KMS-11 (cell line): Measurements from ENCODE around the gene IL20.

Experiments used
- H2AFZ ChIP-seq: fragments of 200-600 bp; sonication (generic); 2 replicates; pipeline ENCODE4 v1.6.1; 2016; ENCODE audit warnings: antibody characterized with exemption, mixed run types, low read depth
- H3K27ac ChIP-seq: fragments of 200-600 bp; sonication (generic); 2 replicates; pipeline ENCODE4 v1.6.1; 2016; ENCODE audit warnings: mild to moderate bottlenecking, mixed run types
- H3K27me3 ChIP-seq: fragments of 200-600 bp; sonication (generic); 2 replicates; pipeline ENCODE4 v1.6.1; 2017; ENCODE audit warnings: mild to moderate bottlenecking, low read depth, mixed run types, moderate library complexity; ENCODE audit not compliant: insufficient read depth
- H3K36me3 ChIP-seq: fragments of 200-600 bp; sonication (generic); 2 replicates; pipeline ENCODE4 v1.6.1; 2017; ENCODE audit warnings: mild to moderate bottlenecking, mixed run types; ENCODE audit not compliant: insufficient read depth
- H3K4me1 ChIP-seq: fragments of 200-600 bp; sonication (generic); 2 replicates; pipeline ENCODE4 v1.6.1; 2016; ENCODE audit warnings: mild to moderate bottlenecking, low read depth, mixed run types; ENCODE audit not compliant: poor library complexity, severe bottlenecking
- H3K4me2 ChIP-seq: fragments of 200-600 bp; sonication (generic); 2 replicates; pipeline ENCODE4 v1.7.0; 2016; ENCODE audit warnings: mild to moderate bottlenecking, mixed run types
- H3K4me3 ChIP-seq: fragments of 200-600 bp; sonication (generic); IDR thresholded peaks from 2 replicates; pipeline ENCODE4 v1.6.1; 2017; ENCODE audit warnings: low read depth, low read length, mixed read lengths; ENCODE audit not compliant: insufficient read depth
- H3K79me2 ChIP-seq: fragments of 200-600 bp; sonication (generic); 2 replicates; pipeline ENCODE4 v1.6.1; 2016; ENCODE audit warnings: low read depth, mixed run types; ENCODE audit not compliant: insufficient read depth
- H3K9ac ChIP-seq: fragments of 200-600 bp; sonication (generic); 2 replicates; pipeline ENCODE4 v1.6.1; 2016; ENCODE audit warnings: mild to moderate bottlenecking, mixed run types
- H4K20me1 ChIP-seq: fragments of 200-600 bp; sonication (generic); 2 replicates; pipeline ENCODE4 v1.6.1; 2016; ENCODE audit warnings: mild to moderate bottlenecking, mixed run types; ENCODE audit not compliant: insufficient read depth
- TF ChIP-seq, protein P1 (sequence below): fragments of 200-600 bp; sonication (generic); conservative IDR thresholded peaks from 2 replicates; pipeline ENCODE4 v1.6.1; 2017; ENCODE audit warnings: low read depth, mild to moderate bottlenecking, antibody characterized with exemption, low read length, moderate library complexity, mixed read lengths

Gene IL20

GRCh38 chr1:206895325-206895724 lies 29.9 kb downstream of the IL20 start:
- no peaks in the 10 kb centered on the region for H3K4me1 ChIP-seq
- H3K9ac ChIP-seq = no peak overlapping the region
- no peaks in the 10 kb centered on the region; the same call in 1 of the 2 replicates for H3K27me3 ChIP-seq
- TF ChIP-seq, protein P1, sequence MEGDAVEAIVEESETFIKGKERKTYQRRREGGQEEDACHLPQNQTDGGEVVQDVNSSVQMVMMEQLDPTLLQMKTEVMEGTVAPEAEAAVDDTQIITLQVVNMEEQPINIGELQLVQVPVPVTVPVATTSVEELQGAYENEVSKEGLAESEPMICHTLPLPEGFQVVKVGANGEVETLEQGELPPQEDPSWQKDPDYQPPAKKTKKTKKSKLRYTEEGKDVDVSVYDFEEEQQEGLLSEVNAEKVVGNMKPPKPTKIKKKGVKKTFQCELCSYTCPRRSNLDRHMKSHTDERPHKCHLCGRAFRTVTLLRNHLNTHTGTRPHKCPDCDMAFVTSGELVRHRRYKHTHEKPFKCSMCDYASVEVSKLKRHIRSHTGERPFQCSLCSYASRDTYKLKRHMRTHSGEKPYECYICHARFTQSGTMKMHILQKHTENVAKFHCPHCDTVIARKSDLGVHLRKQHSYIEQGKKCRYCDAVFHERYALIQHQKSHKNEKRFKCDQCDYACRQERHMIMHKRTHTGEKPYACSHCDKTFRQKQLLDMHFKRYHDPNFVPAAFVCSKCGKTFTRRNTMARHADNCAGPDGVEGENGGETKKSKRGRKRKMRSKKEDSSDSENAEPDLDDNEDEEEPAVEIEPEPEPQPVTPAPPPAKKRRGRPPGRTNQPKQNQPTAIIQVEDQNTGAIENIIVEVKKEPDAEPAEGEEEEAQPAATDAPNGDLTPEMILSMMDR = no peak
- H3K36me3 ChIP-seq = no peaks in the 10 kb centered on the region
- H3K4me3 ChIP-seq = no peak overlapping the region
- no peak overlapping the region for H3K4me2 ChIP-seq
- H3K27ac ChIP-seq = no peak overlapping the region
- no peak overlapping the region for H2AFZ ChIP-seq
- H4K20me1 ChIP-seq = no peaks in the 10 kb centered on the region
- no peaks in the 10 kb centered on the region for H3K79me2 ChIP-seq

DNA sequence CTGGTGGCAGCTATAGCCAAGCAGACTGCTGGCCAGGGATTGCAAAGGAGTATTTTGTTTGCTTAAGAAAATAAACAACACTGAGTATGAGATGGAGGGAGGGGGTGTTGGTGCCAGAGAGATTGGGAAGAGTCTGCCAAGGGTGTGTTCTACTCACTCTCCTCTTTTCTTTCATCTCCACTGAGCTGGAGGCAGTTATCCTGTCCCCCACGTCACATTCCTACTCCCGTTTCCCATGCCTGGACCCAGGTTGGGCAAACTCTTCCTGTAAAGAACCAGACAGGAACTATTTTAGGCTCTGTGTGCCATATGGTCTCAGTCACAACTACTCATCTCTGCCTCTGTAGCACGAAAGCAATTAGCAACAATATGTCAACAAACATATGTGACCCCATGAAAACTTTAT lies 30.4 kb downstream of the IL20 start:
- Histone ChIP-seq H4K20me1 (no peaks in the 10 kb centered on the region), H3K79me2 (no peaks in the 10 kb centered on the region), H3K27me3 (no peaks in the 10 kb centered on the region; the same call in 1 of the 2 replicates), H3K4me2 (no peak overlapping the region), H3K9ac (no peak overlapping the region), H3K4me1 (no peaks in the 10 kb centered on the region), H3K27ac (no peak overlapping the region), H3K4me3 (no peak overlapping the region), H3K36me3 (no peaks in the 10 kb centered on the region), H2AFZ (no peak overlapping the region)
- TF ChIP-seq, protein P1 = no peak

- H3K4me3 ChIP-seq = no peak overlapping the region
- no peak overlapping the region for H3K27ac ChIP-seq
- no peak overlapping the region for H3K9ac ChIP-seq
- TF ChIP-seq, protein P1 = no peak
- H3K79me2 ChIP-seq = no peaks in the 10 kb centered on the region
- H4K20me1 ChIP-seq = no peaks in the 10 kb centered on the region
- H2AFZ ChIP-seq = no peak overlapping the region
- no peak overlapping the region for H3K4me2 ChIP-seq
- H3K36me3 ChIP-seq = no peaks in the 10 kb centered on the region
- no peaks in the 10 kb centered on the region; the same call in 1 of the 2 replicates for H3K27me3 ChIP-seq
- no peaks in the 10 kb centered on the region for H3K4me1 ChIP-seq
Observed at GRCh38 chr1:206896261-206896660, 30.8 kb downstream of the IL20 start.

DNA sequence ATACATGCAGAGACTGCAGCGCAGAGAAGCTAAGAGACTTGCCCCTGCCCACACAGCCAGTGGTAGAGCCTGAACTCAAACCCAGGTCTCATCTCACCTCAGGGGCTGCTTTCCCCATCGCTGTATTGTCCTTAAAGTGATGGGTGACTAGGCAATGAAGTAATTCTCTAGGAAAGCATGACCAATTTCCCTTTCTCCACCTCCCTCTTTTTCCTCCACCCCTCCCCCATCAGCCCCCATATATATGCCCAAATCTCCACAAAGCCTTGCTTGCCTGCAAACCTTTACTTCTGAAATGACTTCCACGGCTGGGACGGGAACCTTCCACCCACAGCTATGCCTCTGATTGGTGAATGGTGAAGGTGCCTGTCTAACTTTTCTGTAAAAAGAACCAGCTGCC lies 31.8 kb downstream of the IL20 start, which contains the start of gene IL24:
Gene IL24 (plus strand): TSS at position 269 of the 400 bp plus-strand sequence. CDS start 390 bp downstream, outside the sequence.
- Histone ChIP-seq H3K9ac (no peak within 1 kb of the TSS), H3K4me1 (no peaks in the 10 kb centered on the region), H3K4me3 (no peak within 1 kb of the TSS), H3K27me3 (no peaks in the 10 kb centered on the region; the same call in 1 of the 2 replicates), H3K36me3 (no peaks in the 10 kb centered on the region), H4K20me1 (no peaks in the 10 kb centered on the region), H3K4me2 (no peak within 1 kb of the TSS), H3K27ac (no peak within 1 kb of the TSS), H2AFZ (no peak within 1 kb of the TSS), H3K79me2 (no peaks in the 10 kb centered on the region)
- TF ChIP-seq, protein P1 = no peak
